HG02938 (cell line): ENCODE measurements around the gene DGKG.

Experiments
- ATAC-seq: cut with Tn5 transposase; IDR thresholded peaks from one replicate; pipeline ENCODE4 v1.9.1; 2021; ENCODE audit warnings: mild to moderate bottlenecking, moderate library complexity; ENCODE audit not compliant: unreplicated experiment

The DGKG gene

DNA sequence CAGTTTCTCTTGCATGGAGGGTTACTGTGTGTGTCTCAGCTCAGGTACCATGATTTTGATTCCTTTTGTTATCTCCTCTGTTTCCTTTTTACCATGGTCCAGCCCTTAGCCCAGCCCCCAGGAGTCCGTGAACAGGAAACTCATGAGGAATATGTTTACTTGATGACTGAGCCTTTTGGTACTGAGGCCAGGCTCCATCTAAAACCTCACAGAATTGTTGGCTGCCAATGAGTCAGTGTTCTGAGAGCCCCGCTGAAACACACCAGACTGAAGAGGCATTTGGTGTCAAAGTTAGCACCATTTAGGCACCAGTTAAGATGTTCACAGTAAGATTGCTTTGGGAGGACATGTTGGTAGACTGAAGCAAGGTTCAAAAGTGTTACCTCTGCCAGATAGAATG is 80.9 kb downstream of the DGKG start:
- ATAC-seq = no peak

DNA sequence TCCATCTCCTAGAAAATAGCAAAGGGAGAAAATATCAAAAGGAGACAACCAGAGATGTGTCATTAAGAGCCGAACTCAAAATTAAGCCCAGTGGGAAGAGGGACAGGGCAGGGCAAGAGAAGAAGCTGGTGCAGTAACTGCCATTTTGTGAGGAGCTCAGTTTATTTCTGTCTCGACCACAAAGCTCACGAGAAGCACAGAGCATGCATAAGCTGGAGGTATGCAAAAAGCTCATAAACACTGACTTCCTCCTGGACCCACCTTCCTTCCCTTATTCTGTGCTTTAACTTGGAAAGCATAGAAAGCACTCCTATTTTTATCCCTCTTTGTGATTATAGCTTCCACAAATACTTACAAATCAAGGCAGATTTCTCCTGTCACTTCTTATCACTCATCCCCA is 81.3 kb downstream of the DGKG start:
- ATAC-seq = no peak

DNA sequence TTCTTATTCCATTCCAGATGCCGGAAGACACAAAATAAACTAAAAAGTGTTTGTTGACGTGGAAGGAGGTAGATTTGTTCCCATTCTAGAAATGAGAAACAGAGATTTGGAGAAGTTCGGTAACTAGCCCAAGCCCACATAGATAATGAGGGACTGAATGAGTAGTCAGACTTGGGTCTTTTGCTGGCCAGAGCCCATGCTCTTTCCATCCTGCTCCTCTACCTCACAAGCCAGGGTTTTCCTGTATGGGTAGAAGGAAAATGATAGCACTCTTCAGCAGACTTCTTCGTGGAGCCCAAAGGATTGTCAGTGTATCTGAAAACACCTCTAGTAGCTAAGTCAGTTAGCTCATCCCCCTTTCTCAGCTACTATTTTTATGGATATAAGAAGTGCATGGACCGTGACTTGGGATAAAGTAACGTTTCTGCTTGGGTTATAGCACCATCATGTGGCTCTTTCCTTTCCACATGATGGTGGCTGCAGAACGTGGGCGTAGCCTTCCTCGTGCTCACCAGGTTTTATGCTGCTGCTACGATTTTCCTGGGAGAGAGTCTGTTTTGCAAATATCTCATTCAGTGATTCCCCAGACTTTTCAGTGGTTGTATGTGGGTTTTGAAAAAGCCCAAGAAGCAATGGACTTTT is 84.6 kb downstream of the DGKG start:
- ATAC-seq = no peak

DNA sequence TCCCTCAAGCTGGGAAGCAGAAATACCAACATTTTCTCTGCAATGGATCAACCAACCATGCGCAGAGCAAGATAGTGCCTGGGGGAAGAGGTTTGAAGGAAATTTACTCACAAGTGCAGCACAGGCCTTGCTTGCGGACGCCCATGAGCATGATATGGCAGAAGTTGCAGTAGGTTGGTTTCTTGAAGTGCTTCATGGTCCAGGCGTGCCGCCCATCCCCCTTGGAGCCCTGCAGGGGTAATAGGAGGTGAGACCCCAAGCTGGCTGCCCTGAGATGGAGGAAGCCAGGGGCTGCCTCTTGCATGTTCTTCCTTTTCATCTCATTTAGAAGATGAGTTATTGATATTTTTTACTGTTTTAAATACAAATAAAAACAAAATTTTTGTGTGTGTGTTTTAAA is 86.6 kb downstream of the DGKG start:
- no peak for ATAC-seq

DNA sequence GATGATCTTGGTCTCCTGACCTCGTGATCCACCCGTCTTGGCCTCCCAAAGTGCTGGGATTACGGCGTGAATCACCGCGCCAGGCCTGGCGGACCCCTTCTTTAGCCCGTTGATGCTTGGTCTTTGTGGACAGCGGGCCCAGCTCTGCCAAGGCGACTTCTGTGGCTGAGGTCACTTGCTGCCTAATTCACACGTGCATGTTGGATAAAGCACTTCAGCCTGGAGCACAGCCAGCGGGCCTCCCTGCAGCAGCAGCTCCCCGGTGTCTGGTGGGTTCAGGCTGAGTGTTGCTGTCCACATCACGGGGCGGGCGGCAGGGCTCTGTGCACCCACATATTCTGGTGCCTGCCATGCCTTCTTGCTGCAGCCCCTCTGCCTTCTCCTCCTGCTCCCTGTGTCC is 88.4 kb downstream of the DGKG start:
- ATAC-seq = no peak

DNA sequence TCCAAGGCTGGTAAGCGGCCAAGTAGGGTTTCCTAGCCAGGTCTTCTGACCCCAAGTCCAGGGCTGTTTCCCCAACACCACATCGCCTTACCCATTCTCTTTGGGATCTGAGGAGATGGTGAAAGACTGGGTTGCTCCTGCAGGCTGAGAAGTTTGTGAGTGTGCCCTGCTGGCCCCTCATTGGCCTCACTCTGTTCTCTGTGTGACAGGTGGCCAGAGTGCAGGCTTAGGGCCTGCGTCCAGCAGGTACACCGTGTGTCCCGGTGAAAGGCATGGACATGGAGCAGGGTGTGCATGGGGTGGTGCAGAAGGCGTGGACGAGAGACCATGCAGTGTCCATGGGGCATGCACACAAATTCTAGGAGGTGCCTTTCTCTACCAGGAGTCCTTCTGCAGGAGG is 91.3 kb downstream of the DGKG start:
- ATAC-seq = no peak

DNA sequence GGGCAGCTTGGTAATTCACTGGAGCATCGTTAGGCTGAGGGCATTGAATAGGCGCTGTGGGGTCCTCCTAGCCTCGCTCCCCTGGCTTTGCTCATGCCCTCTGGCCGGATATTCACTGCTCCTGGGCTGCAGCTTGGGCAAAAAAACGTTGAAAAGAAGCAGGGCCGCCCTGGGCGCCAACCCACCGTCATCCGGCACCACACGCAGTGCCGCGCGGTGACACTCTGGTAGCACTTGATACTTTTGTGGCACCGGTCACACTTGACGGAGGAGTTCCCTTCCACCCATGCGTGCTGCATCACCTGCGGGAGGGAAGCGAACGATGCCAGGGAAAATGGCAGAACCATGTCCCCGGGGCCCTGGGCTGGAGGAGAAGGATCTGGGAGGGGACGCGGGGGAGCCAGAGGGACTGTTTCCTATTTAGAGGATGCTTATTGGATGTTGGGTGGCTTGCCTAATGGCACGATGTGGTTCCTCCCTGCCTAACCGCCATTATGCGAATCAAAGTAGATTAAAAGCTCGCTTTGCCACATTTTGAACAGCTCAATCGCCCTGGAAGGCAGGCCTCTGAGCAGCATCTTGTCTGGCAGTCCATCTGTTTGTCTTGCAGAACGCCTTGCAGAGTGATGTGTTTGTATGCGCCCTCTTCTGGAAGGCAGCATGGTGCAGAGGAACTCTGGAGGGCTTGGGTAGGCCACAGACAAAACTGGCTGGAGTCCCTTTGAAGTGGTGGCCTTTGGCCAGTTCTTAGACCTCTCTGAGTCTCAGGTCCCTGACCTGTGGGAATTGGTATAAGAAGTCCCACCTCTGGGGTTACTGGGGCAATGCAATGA is 93.2 kb downstream of the DGKG start:
- no peak for ATAC-seq

DNA sequence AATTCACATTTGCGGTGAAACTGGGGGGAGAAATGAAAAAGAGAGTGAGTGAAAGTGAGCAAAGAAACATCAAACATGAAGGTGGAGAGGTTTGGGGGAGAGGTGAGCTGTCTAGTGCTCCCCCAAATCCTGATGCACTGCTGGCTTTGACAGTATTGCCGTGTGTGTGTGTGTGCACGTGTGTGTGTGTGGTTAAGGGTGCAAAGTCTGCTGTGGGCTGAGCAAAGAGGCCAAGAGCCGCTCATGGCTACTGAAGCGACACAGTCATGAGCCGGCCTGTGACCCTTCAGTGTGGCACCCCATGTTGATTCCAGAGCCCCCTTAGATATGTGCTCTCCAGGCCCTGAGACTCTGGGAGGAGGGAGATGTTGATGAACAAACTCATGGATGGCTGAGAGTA is 94.3 kb downstream of the DGKG start:
- no peak for ATAC-seq

DNA sequence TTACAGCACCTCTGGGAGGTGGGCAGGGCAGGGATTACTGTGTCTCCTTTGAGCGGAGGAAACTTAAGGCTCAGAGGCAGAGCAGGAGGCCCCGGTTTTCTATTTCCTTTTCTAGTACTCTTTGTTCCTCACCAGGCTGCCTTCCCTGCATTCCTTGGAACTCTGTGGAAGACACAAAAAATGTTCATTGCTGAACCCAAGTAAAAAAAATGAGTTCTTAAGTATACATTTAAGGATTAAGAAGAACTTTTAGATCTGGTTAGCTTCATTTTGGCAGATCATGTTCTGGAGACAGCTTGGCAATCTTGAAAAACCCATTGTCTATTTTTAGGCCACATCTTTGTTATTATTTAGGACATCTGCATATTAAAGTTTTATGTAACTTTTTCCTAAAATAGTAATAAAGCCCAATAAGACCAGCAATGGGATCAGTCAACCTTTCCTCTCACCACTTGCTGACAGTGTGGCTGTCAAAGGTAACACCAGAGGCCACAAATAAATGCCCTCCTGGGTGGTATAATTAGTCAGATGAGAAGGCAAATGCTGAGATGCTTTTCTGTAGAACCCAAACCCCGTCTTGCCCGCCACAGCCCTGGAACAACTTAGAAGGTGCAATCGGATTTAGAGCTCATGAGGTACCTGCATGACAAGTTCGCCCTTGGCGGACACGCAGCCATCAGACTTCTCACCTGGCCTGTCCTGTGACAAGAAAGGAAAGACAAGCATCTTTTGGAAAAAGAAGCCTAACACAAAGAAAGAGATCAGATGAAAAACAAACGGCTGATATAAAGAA is 97.2 kb downstream of the DGKG start:
- no peak for ATAC-seq

DNA sequence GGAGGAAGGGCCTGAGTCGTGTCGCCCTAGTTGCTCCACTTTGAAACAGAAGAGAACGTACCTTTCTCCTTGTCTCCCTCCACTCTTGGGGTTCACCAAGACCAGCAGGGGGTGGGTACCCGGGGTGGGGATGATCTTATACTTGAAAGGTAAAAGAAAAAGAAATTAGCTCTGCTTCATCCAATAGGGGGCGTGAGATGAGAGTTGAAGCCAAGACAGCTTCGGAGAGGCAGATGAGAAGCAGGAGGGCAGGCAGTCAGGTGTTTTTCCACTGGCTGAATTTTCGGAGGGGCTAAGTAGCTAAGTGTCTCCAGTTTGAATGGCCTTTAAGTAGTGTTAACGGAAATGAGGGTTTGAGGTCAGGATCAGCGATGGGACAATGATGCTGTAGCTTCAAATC is 100.4 kb downstream of the DGKG start:
- no peak for ATAC-seq

DNA sequence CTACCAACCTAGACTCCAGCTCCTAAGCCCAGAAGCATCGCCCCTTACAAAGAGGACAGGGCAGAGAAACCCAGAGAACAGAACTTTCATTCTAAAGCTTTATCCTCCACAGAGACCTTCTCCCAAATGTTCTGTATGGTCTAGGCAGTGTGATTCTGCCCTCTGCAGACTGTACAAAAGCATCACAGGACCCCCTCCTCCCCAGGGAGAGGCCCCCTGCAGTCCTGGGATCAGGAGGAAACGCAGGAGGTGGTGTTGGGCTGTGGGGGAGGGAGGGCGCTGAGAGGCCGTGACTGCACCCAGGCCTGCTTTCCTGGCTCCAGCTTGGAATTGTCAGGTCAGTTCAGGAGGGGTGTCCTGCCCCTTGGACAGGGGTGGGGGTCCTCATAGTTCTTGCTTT is 101.3 kb downstream of the DGKG start:
- no peak for ATAC-seq

DNA sequence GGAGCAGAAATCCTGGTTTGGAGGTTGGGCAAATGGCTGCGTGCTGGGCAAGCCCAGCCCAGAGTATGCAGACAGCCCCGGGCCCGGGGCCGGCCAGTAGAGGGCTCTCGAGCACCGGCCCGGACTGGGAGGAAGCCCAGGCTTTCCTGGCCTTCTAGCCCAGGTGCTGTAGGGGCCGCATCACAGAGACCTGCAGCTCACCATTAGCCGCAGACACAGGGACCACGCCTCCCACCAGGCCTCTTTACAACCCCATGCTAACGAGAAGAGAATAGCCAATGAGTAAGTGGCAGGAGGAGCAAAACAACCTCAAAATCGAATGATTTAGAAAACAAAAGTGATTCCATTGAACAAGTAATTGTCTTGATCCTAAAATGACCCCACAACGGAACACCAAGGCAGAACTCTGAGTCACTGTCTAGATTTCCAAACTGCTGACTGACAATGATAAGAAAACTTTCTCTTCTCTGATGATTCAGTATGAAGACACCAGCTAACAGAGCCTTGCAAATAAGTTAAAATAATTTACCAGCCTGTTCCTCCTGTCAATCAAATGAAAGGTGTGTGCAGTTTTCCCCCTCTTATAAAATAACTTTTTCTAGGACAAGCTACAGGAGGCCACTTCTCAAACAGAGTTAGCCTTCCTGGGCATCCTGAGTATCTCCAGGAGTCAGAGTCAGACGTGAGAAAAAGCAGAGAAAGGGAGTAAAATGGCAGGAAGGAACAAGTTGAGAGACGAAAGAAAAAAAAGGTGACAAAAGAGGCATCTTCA is 102.2 kb downstream of the DGKG start:
- ATAC-seq = no peak

DNA sequence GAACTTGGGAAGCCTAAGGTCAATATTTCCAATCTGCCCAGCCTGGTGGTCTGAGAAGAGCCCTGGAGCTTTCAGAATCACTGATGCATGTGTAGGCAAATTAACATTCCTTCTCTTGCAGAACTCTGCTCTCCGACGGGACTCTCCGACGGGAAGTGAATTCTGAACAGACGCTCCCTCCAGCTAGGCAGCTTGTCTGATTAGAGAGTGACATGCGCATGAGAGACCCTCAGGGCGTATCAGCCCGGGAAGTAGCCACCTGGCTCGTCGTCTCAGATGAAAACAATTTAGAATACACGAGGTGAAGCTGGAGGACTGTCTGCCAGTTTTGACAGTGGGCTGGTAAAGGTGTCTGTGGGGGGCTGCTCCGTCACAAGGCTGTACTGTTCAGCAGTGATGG is 103.1 kb downstream of the DGKG start:
- no peak for ATAC-seq

DNA sequence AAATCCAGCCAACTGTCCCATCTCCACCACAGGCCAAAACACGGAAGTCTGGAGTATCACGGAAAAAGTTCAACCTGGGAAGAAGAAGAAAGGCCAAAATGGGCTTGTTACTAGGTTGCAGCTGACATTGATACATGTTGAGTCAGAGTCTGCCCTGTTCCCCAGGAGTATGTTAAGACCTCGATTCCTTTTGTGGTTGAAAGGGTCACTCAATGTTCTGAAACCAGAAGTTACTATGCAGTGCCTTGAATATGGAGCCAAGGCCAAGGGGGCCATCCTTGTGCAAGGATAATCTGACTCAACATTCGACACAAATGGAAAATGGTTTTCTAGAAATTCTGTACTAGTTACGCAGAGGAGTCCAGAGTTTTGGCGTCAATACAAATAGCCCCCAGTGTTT is 104.2 kb downstream of the DGKG start:
- ATAC-seq = no peak

DNA sequence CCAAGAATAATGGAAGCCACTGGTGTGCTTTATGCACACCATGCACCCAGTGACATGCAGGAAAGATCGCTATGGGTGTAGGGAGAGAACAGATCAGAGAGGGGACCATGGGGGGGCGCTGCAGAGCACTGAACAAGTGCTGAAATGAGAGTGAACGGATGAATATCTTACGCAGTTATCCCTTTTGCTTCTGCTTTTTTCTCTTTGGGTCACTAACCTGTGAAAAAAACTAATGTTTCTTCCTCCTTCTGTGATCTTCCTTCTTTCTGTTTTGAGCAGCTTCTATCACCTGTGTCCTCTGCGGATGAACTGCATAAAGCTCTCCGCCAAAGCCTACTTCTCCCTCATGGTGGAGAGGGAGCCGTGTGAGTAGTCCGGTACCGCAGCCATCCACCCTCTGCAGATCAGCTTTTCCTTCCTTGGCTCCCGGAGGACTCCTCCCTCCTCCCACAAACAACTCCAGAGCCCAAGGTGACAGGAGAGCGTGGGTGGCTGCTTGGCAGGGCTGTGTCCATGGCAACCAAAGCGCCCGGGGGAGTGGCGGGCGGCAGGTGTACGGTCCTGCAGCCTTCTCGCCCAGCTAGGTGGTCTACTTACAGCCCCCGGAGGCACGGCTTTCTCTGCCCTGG is 106.2 kb downstream of the DGKG start:
- ATAC-seq = peak; percentile 32

DNA sequence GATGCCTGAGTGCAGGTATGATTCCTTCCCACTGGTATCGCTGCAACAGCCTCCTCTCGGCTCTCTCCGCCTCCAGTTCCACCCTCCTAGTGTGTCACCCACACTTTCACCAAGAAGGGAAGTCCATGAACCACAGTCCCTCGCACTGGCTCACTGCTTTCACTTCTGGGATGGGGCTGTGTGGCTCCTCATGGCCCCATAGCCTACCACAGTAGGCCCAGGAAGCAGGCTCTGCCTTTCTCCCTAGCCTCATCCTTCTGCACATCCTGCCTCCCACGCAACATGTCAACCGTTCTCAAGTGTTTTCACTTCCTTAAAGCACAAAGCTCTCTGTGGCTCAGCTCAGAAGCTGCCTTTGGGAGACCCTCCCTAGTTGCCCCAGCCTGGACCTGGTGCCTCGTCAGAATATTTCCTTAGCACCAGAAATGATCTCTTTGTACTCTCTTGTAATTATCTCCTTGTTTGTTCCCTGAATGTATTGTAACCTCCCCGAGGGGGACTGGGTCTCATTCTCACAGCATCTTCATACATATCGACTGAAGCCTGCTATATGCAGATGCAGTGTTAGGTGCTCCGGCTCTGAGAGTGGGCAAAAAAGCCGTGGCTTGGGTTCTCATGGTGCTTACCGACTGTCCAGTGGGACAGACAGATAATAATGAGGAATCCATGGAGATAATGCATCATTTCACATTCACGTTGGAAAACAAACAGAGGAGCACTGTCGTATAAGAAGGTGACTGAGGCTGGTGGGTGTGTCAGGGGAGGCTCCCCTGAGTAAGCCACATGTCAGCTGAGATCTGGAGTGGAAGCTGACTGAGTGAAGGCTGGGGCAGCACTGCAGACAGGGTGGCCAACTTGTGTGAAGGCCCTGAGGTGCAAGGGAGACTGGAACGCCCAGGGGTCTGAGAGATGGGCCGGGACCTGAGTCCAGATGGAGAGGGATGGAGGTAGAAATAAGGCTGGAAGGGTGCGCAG is 107.1 kb downstream of the DGKG start:
- peak; percentile 65 for ATAC-seq

DNA sequence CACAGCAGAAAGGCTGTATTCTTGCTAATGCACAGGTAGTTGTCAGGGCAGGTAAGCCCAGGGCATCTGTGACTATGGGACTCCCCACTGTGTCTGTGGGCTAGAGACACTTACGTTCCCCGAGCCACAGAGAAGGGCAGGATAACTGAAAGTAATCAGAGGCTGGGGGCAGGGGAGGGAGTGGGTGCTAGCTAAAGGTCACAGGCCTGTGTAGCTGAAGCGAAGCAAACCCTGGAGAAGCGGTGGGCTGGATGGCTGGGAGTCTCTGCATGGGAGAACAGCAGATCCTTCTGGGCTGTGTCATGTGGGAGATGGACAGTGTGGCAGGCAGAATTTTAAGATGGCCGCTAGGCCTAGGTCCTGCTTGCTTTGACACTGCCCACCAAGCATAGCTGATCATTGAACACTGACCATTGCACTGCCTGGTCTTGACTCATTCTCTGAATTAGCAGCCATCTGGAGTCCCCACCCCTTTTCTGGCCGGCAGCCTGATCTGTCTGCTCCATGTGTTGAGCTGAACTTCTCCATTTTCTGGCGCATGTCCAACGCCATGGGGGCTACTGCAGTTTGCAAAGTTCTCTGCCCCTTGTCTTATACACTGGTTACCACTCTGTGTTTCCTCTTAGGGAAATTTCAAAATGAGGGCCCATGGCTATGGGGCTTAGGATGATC is 110.0 kb downstream of the DGKG start:
- ATAC-seq = no peak

DNA sequence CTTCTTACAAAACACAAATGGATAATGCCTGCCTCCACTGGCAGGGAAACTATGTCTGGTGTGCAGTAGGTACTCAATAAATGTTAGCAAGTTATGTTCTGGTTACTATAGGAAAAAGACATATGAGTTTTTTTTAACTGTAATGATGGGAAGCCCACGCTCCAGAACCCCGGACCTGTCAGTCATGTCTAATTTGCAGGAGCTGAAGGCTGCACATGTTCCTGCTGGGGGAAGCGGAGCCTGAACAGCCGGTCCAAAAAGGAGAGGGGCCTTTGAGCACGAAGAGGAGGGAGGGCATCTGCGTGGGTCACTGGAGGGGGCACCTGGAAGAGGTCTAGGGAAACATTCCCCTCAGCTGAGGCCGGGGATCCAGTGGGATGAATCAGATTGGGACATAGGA is 113.2 kb downstream of the DGKG start:
- ATAC-seq = no peak
